IMR-90 (cell line): ENCODE measurements around the gene ZNF610. TPM values are rescaled to one million over a fixed set of nuclear protein-coding genes. Genes with fewer than 3 reads are reported as not detected.

Source experiments
- ATAC-seq: fragments of 200-7000 bp; cut with Tn5 transposase; 2 replicates; pipeline ENCODE4 v1.9.1; 2020; ENCODE audit warnings: low read depth, mild to moderate bottlenecking, moderate library complexity
- BruUV-seq: library from RNA; stranded (reverse); fragments of 400-500 nt; replicated peaks from 2 replicates; lab custom pipeline; 2021; lab: Mats Ljungman, UMichigan
- CTCF ChIA-PET: fragments of 300-600 bp; formaldehyde crosslinking; extraction: SDS; loops from one replicate; lab custom pipeline; 2021; ENCODE audit warnings: antibody characterized with exemption; lab: Yijun Ruan, JAX
- POLR2A ChIA-PET: fragments of 300-600 bp; sonication (Branson Sonifier 250); formaldehyde crosslinking; loops from one replicate; lab custom pipeline; 2022; ENCODE audit warnings: antibody characterized with exemption; ENCODE audit not compliant: unreplicated experiment; lab: Charles Lee
- DNase-seq: peaks from one replicate; pipeline ENCODE4 v3.0.0; 2013
- H2AFZ ChIP-seq: replicated peaks from 2 replicates; pipeline ENCODE3; 2013; ENCODE audit warnings: low read length, mild to moderate bottlenecking; ENCODE audit not compliant: poor library complexity
- H2AK5ac ChIP-seq: 2 replicates; pipeline ENCODE4 v1.6.1; 2013; ENCODE audit warnings: low read depth, low read length, inconsistent platforms
- H2AK9ac ChIP-seq: replicated peaks from 2 replicates; pipeline ENCODE3; 2013; ENCODE audit warnings: mild to moderate bottlenecking, low read depth, low read length, moderate library complexity; ENCODE audit not compliant: poor library complexity
- H2BK120ac ChIP-seq: 2 replicates; pipeline ENCODE4 v1.6.1; 2013; ENCODE audit warnings: low read depth, low read length, inconsistent platforms
- H2BK15ac ChIP-seq: 3 replicates; pipeline ENCODE4 v1.6.1; 2013; ENCODE audit warnings: low read depth, low read length, inconsistent platforms
- H2BK20ac ChIP-seq: 2 replicates; pipeline ENCODE4 v1.6.1; 2013; ENCODE audit warnings: low read depth, mild to moderate bottlenecking, inconsistent platforms, low read length, moderate library complexity
- H2BK5ac ChIP-seq: 2 replicates; pipeline ENCODE4 v1.6.1; 2013; ENCODE audit warnings: mild to moderate bottlenecking, low read depth, low read length, inconsistent platforms; ENCODE audit not compliant: poor library complexity, severe bottlenecking
- H3K14ac ChIP-seq: replicated peaks from 2 replicates; pipeline ENCODE4 v1.6.1; 2013; ENCODE audit warnings: low read depth, low read length, inconsistent platforms
- H3K18ac ChIP-seq: 2 replicates; pipeline ENCODE4 v1.6.1; 2013; ENCODE audit warnings: low read depth, low read length, control low read depth
- H3K23ac ChIP-seq: 2 replicates; pipeline ENCODE4 v1.6.1; 2013; ENCODE audit warnings: low read depth, low read length, inconsistent platforms
- H3K27ac ChIP-seq: 2 replicates; pipeline ENCODE4 v1.5.1; 2013; ENCODE audit warnings: mild to moderate bottlenecking, control low read depth, low read length; ENCODE audit not compliant: insufficient read depth
- H3K27me3 ChIP-seq: 2 replicates; pipeline ENCODE4 v1.6.1; 2013; ENCODE audit warnings: low read length; ENCODE audit not compliant: control insufficient read depth, insufficient read depth
- H3K36me3 ChIP-seq: 2 replicates; pipeline ENCODE4 v1.6.1; 2013; ENCODE audit warnings: low read length, mixed read lengths; ENCODE audit not compliant: control insufficient read depth, insufficient read depth
- H3K4ac ChIP-seq: 2 replicates; pipeline ENCODE4 v1.6.1; 2013; ENCODE audit warnings: low read depth, low read length, inconsistent platforms
- H3K4me1 ChIP-seq: 2 replicates; pipeline ENCODE4 v1.6.1; 2013; ENCODE audit warnings: low read length, mixed read lengths; ENCODE audit not compliant: control insufficient read depth, insufficient read depth
- H3K4me2 ChIP-seq: 2 replicates; pipeline ENCODE4 v1.6.1; 2013; ENCODE audit warnings: low read depth, mild to moderate bottlenecking, control low read depth, low read length, moderate library complexity
- H3K4me3 ChIP-seq: 2 replicates; pipeline ENCODE4 v1.5.1; 2013; ENCODE audit warnings: low read depth, mild to moderate bottlenecking, control low read depth, low read length, moderate library complexity; ENCODE audit not compliant: insufficient read depth
- H3K56ac ChIP-seq: 2 replicates; pipeline ENCODE4 v1.6.1; 2013; ENCODE audit warnings: low read length, inconsistent platforms; ENCODE audit not compliant: insufficient read depth; ENCODE audit errors: extremely low read depth
- H3K79me1 ChIP-seq, 2 experiments: 2 replicates each; pipeline ENCODE4 v1.6.1; 2013; ENCODE audit warnings: low read length in 2 of 2, inconsistent platforms in 1 of 2, low read depth in 1 of 2
- H3K9ac ChIP-seq: 2 replicates; pipeline ENCODE4 v1.6.1; 2013; ENCODE audit warnings: low read depth, low read length, control low read depth
- H3K9me1 ChIP-seq: 2 replicates; pipeline ENCODE4 v1.6.1; 2013; ENCODE audit warnings: low read length, inconsistent platforms; ENCODE audit not compliant: insufficient read depth
- H3K9me3 ChIP-seq: 2 replicates; pipeline ENCODE4 v1.6.1; 2013; ENCODE audit warnings: low read length; ENCODE audit not compliant: control insufficient read depth, insufficient read depth
- H4K20me1 ChIP-seq: 2 replicates; pipeline ENCODE4 v1.6.1; 2013; ENCODE audit warnings: low read length, inconsistent platforms; ENCODE audit not compliant: insufficient read depth
- H4K5ac ChIP-seq: 2 replicates; pipeline ENCODE4 v1.6.1; 2013; ENCODE audit warnings: mild to moderate bottlenecking, low read depth, low read length, control low read depth
- H4K8ac ChIP-seq, 2 experiments: 2 replicates each; pipeline ENCODE4 v1.6.1; 2013; ENCODE audit warnings: low read depth in 2 of 2, low read length in 2 of 2, control low read depth in 1 of 2, inconsistent platforms in 1 of 2
- H4K91ac ChIP-seq: 2 replicates; pipeline ENCODE4 v1.6.1; 2013; ENCODE audit warnings: low read depth, low read length, inconsistent platforms; ENCODE audit not compliant: insufficient read depth
- CEBPB ChIP-seq: IDR thresholded peaks from 2 replicates; pipeline ENCODE4 v1.6.1; 2012; ENCODE audit warnings: low read depth, low read length, improper control_type of control experiment
- CHD1 ChIP-seq: IDR thresholded peaks from 2 replicates; pipeline ENCODE4 v1.6.1; 2012; ENCODE audit warnings: low read depth, low read length, improper control_type of control experiment
- FOS ChIP-seq: fragments of 150-350 bp; IDR thresholded peaks from 2 replicates; pipeline ENCODE4 v1.6.1; 2016; ENCODE audit warnings: low read depth, low read length
- MAFK ChIP-seq: IDR thresholded peaks from 2 replicates; pipeline ENCODE4 v1.6.1; 2012; ENCODE audit warnings: low read depth, low read length, improper control_type of control experiment
- MAZ ChIP-seq: IDR thresholded peaks from 2 replicates; pipeline ENCODE4 v1.6.1; 2012; ENCODE audit warnings: low read depth, mild to moderate bottlenecking, low read length, improper control_type of control experiment, moderate library complexity, borderline replicate concordance
- NFE2L2 ChIP-seq: fragments of 150-350 bp; IDR thresholded peaks from 2 replicates; pipeline ENCODE4 v1.6.1; 2016; ENCODE audit warnings: low read depth, mild to moderate bottlenecking, low read length
- POLR2A ChIP-seq: IDR thresholded peaks from 2 replicates; pipeline ENCODE4 v1.6.1; 2012; ENCODE audit warnings: mild to moderate bottlenecking, low read depth, low read length
- RAD21 ChIP-seq: IDR thresholded peaks from 2 replicates; pipeline ENCODE4 v1.6.1; 2012; ENCODE audit warnings: low read length, improper control_type of control experiment
- RCOR1 ChIP-seq: IDR thresholded peaks from 2 replicates; pipeline ENCODE4 v1.6.1; 2012; ENCODE audit warnings: mild to moderate bottlenecking, low read length, improper control_type of control experiment; ENCODE audit not compliant: insufficient replicate concordance
- RFX5 ChIP-seq: IDR thresholded peaks from 2 replicates; pipeline ENCODE4 v1.8.0; 2012; ENCODE audit warnings: low read depth, mild to moderate bottlenecking, low read length, moderate library complexity
- SMC3 ChIP-seq: fragments of 150-350 bp; IDR thresholded peaks from 2 replicates; pipeline ENCODE4 v1.6.1; 2016; ENCODE audit warnings: low read depth, mild to moderate bottlenecking, antibody characterized with exemption, low read length, moderate library complexity
- WGBS, 2 experiments: methylation state at CpG; one replicate each; pipeline versions ENCODE4 v1.1.5 to v1.1.7; 2013; ENCODE audit warnings: missing lambda C conversion rate in 2 of 2; ENCODE audit not compliant: insufficient read length in 1 of 2; ENCODE audit errors: extremely low coverage in 2 of 2; 5-methylcytosine and 5-hydroxymethylcytosine counted together
- dilution Hi-C: fragments of 300-500 bp; cut with HindIII; formaldehyde crosslinking; loops from one replicate; pipeline ENCODE4 v1.14.3; 2018; ENCODE audit warnings: low sequenced_read_pairs; ENCODE audit not compliant: unreplicated experiment
- in situ Hi-C: fragments of 300-500 bp; cut with MboI; formaldehyde crosslinking; loops from 3 replicates; pipeline ENCODE4 v1.14.3; 2019; ENCODE audit warnings: low sequenced_read_pairs, inconsistent platforms, mixed read lengths
- intact Hi-C: fragments of 100-400 bp; cut with micrococcal nuclease; formaldehyde crosslinking; loops from 2 replicates; pipeline ENCODE4 v1.10.0; 2022
- polyA plus RNA-seq, 3 experiments: library from polyadenylated mRNA; depleted of rRNA; stranded (reverse); fragments of >200 nt; gene quantifications; 2 replicates each; pipeline ENCODE4 v1.2.3, GENCODE V29; 2012; ENCODE audit warnings: low replicate concordance in 1 of 3
- total RNA-seq: library from RNA; depleted of rRNA; stranded (reverse); fragments of >200 nt; gene quantifications from 2 replicates; pipeline ENCODE4 v1.2.3, GENCODE V29; 2012
- TF ChIP-seq, protein P1 (sequence below): conservative IDR thresholded peaks from 2 replicates; pipeline ENCODE4 v1.5.1; 2012; ENCODE audit warnings: mild to moderate bottlenecking, low read depth, low read length, improper control_type of control experiment
- TF ChIP-seq, protein P2 (sequence below): fragments of 150-350 bp; IDR thresholded peaks from 2 replicates; pipeline ENCODE4 v1.6.1; 2017; ENCODE audit warnings: mild to moderate bottlenecking, antibody characterized with exemption, low read length, low read depth

The ZNF610 gene
- total and polyA plus RNA-seq, 2 of the 4 experiments (the other 2 are of a cell fraction), result 1.6 to 3.6 TPM

DNA sequence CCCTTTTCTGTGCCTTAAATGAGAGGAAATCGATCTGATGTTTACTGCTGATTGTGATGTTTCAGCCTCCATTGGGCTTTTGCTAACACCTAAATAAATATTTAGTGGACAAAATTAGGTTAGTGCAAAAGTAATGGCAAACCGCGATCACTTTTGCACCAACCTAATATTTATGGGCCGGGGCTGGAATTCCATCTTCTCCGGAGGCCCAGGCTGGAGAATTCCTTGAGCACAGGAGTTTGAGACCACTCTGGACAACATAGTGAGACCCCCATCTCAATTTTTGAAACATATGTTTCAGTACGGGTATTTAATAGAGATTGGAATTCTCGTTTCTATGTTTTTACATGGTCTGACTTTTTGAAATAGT lies 34.3 kb downstream of the ZNF610 start:
- H3K14ac ChIP-seq, result peak overlapping the region; percentile 79; the same call in 1 of the 2 replicates
- in situ Hi-C loops (no loop called here), intact Hi-C loops (no loop called here), dilution Hi-C loops (no loop called here)
- H3K9me3 ChIP-seq, result peaks cover 46% of the 10 kb centered on the region
- TF ChIP-seq MAFK, result no peak
- no peak for TF ChIP-seq RAD21
- TF ChIP-seq RCOR1, result no peak
- no peak for TF ChIP-seq FOS
- TF ChIP-seq SMC3, result no peak
- no peak for TF ChIP-seq POLR2A
- TF ChIP-seq NFE2L2, result no peak
- TF ChIP-seq, protein P1, sequence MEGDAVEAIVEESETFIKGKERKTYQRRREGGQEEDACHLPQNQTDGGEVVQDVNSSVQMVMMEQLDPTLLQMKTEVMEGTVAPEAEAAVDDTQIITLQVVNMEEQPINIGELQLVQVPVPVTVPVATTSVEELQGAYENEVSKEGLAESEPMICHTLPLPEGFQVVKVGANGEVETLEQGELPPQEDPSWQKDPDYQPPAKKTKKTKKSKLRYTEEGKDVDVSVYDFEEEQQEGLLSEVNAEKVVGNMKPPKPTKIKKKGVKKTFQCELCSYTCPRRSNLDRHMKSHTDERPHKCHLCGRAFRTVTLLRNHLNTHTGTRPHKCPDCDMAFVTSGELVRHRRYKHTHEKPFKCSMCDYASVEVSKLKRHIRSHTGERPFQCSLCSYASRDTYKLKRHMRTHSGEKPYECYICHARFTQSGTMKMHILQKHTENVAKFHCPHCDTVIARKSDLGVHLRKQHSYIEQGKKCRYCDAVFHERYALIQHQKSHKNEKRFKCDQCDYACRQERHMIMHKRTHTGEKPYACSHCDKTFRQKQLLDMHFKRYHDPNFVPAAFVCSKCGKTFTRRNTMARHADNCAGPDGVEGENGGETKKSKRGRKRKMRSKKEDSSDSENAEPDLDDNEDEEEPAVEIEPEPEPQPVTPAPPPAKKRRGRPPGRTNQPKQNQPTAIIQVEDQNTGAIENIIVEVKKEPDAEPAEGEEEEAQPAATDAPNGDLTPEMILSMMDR, result no peak
- no peak for TF ChIP-seq MAZ
- TF ChIP-seq CEBPB, result no peak
- TF ChIP-seq CHD1, result no peak
- TF ChIP-seq, protein P2, sequence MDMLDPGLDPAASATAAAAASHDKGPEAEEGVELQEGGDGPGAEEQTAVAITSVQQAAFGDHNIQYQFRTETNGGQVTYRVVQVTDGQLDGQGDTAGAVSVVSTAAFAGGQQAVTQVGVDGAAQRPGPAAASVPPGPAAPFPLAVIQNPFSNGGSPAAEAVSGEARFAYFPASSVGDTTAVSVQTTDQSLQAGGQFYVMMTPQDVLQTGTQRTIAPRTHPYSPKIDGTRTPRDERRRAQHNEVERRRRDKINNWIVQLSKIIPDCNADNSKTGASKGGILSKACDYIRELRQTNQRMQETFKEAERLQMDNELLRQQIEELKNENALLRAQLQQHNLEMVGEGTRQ, result no peak
- TF ChIP-seq RFX5, result no peak
- H3K27me3 ChIP-seq, result no peaks in the 10 kb centered on the region
- POLR2A ChIA-PET, result interaction anchor here (0.6 kb wide), 1 partner anchor 49 kb away, joined by 3 read pairs; no protein-coding TSS in a partner anchor
- no TSS peak for BruUV-seq
- H3K4ac ChIP-seq, result peak overlapping the region; percentile 92
- H3K18ac ChIP-seq, result peak overlapping the region; percentile 82; the same call in 1 of the 2 replicates
- H3K27ac ChIP-seq, result peak overlapping the region; percentile 97
- peak overlapping the region; percentile 92 for H2AK9ac ChIP-seq
- H3K9me1 ChIP-seq, result no peaks in the 10 kb centered on the region
- H4K5ac ChIP-seq, result peak overlapping the region; percentile 98
- H4K8ac ChIP-seq, result peak overlapping the region; percentile 95
- no peak for DNase-seq
- H2BK5ac ChIP-seq, result peak overlapping the region; percentile 82
- H2AK5ac ChIP-seq, result no peak overlapping the region
- WGBS, 2 experiments, result no CpG with 5 or more reads among the region's 7 CpGs
- peaks cover 6 to 7% of the 10 kb centered on the region in 2 experiments; a peak in 3 of 4 replicates for H3K79me1 ChIP-seq
- peak overlapping the region; percentile 85 for H3K4me3 ChIP-seq
- H3K56ac ChIP-seq, result 0 out of 2 replicates have a peak overlapping the region, but pooled peaks have one; percentile 86
- peak overlapping the region; percentile 95 for H2AFZ ChIP-seq
- no peak for ATAC-seq
- H2BK15ac ChIP-seq, result no peak overlapping the region
- no peaks in the 10 kb centered on the region for H4K20me1 ChIP-seq
- CTCF ChIA-PET, result no interaction called here
- H3K23ac ChIP-seq, result no peak overlapping the region
- H3K9ac ChIP-seq, result peak overlapping the region; percentile 96
- no peak overlapping the region for H2BK20ac ChIP-seq
- H3K36me3 ChIP-seq, result peaks cover 26% of the 10 kb centered on the region
- H4K91ac ChIP-seq, result no peak overlapping the region
- 0 out of 2 replicates have a peak overlapping the region, but pooled peaks have one; percentile 47 for H2BK120ac ChIP-seq
- H3K4me1 ChIP-seq, result no peaks in the 10 kb centered on the region
- peak overlapping the region; percentile 45 for H3K4me2 ChIP-seq
